Vagina (tissue), 2 donors: Measurements from ENCODE around the gene RABGAP1L.

ENCODE experiments used
- CTCF ChIP-seq, 3 experiments: fragments of 450-650 bp in 2 of 3; fragments of 200-600 bp in 1 of 3; sonication (generic) in 1 of 3; IDR thresholded peaks; one replicate each; pipeline ENCODE4 v1.5.1; 2017 to 2019; ENCODE audit warnings: antibody characterized with exemption in 3 of 3, mild to moderate bottlenecking in 2 of 3, moderate library complexity in 2 of 3
- POLR2A ChIP-seq, 2 donors: fragments of 450-650 bp; IDR thresholded peaks; one replicate each; pipeline ENCODE4 v1.6.1; 2017; ENCODE audit warnings: antibody characterized with exemption in 2 of 2, mild to moderate bottlenecking in 2 of 2, moderate library complexity in 2 of 2
- POLR2AphosphoS5 ChIP-seq, 2 donors: sonication (generic); formaldehyde crosslinking; IDR thresholded peaks; one replicate each; pipeline ENCODE4 v1.9.0; 2017; ENCODE audit warnings: antibody characterized with exemption in 2 of 2, mild to moderate bottlenecking in 2 of 2, low read depth in 1 of 2; ENCODE audit not compliant: insufficient read depth in 1 of 2

GRCh38 chr1:174425121-174425520 lies 265.8 kb downstream of the RABGAP1L start:
- TF ChIP-seq POLR2A (IDR thresholded peaks at IDR 0.05): no peak
- TF ChIP-seq CTCF (IDR thresholded peaks at IDR 0.05): no peak
- no peak for TF ChIP-seq POLR2AphosphoS5 (IDR thresholded peaks at IDR 0.05; ENCODE audit: insufficient read depth in 1 of 2, low read depth in 1 of 2)
